ENCODE measurements around the gene SGSM2. TPM values are rescaled to one million over a fixed set of nuclear protein-coding genes. Genes with fewer than 3 reads are reported as not detected.
"Not testable (repeated sequence)": the region's sequence is repeated elsewhere in the genome, so short reads cannot be mapped to it uniquely, and the experiment has no call there.

The SGSM2 gene
- total RNA-seq, 1 experiment from 2014 or later, result 65.6 TPM

DNA sequence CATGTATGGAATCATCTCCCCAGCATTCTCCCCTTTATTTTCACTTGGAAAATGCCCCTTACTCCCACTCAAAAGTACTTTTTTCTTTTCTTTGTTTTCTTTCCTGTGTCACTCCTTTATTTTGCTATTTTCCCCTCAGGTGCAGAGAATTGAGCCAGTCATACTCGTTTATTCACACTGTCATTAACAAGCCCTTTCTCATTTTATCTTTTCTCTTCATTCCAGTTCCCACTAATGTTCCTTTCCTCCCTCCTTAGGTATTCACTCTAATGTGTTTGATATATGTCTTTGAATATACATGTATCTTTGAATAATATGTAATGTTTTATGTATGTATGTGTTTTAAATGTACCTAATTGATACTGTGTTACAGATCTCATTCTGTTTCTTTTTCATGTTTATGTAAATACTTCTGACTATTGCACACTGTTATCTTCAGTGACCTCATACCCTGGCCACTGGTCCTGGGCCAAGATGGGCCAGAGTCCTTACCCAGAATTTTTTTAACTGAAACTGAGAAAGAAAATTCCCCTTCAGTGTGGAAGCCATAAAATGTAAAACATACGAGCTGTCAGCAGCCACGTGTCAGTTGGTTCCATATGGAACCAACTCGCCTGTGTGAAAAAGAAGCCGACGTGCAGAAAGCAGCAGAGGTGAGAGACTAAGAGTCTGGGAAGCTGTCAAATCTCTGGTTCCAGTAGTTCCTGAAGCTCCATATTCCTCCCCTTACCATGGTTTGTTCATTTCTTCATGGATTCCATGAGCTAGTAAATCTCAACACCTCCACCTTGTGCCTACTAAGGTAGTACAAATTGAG is 27.8 kb upstream of the SGSM2 start:
- Mint-ChIP-seq H3K27me3 (ENCODE audit: insufficient read depth, unreplicated experiment) (no peaks in the 10 kb centered on the region), H3K27ac (ENCODE audit: unreplicated experiment) (no peak overlapping the region), H3K9me3 (ENCODE audit: unreplicated experiment) (no peaks in the 10 kb centered on the region), H3K4me1 (ENCODE audit: low read depth, unreplicated experiment) (peaks cover 20% of the 10 kb centered on the region), H3K36me3 (ENCODE audit: insufficient read depth, unreplicated experiment) (peaks cover 8% of the 10 kb centered on the region), H3K4me3 (ENCODE audit: unreplicated experiment) (no peak overlapping the region)
- H3K4me1 ChIP-seq, result no peaks in the 10 kb centered on the region
- H3K9me3 ChIP-seq, result no peaks in the 10 kb centered on the region
- intact Hi-C loops (cut with micrococcal nuclease; ENCODE audit: unreplicated experiment), result no loop called here
- H3K4me3 ChIP-seq (ENCODE audit: low read depth, low read length), result no peak overlapping the region
- no peaks in the 10 kb centered on the region for H3K27me3 ChIP-seq (replicated peaks; ENCODE audit: control insufficient read depth, insufficient read depth, low read length)
- DNase-seq, result no peak
- POLR2A ChIA-PET, result interaction anchor here (0.6 kb wide), 1 partner anchor 11 kb away, joined by 10 read pairs; no protein-coding TSS in a partner anchor
- TF ChIP-seq, protein P1, sequence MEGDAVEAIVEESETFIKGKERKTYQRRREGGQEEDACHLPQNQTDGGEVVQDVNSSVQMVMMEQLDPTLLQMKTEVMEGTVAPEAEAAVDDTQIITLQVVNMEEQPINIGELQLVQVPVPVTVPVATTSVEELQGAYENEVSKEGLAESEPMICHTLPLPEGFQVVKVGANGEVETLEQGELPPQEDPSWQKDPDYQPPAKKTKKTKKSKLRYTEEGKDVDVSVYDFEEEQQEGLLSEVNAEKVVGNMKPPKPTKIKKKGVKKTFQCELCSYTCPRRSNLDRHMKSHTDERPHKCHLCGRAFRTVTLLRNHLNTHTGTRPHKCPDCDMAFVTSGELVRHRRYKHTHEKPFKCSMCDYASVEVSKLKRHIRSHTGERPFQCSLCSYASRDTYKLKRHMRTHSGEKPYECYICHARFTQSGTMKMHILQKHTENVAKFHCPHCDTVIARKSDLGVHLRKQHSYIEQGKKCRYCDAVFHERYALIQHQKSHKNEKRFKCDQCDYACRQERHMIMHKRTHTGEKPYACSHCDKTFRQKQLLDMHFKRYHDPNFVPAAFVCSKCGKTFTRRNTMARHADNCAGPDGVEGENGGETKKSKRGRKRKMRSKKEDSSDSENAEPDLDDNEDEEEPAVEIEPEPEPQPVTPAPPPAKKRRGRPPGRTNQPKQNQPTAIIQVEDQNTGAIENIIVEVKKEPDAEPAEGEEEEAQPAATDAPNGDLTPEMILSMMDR (IDR thresholded peaks at IDR 0.05; ENCODE audit: insufficient read depth in 1 of 2, low read depth in 1 of 2, low read length in 1 of 2, severe bottlenecking in 1 of 2, unreplicated experiment in 1 of 2), result no peak
- H3K36me3 ChIP-seq (ENCODE audit: control insufficient read depth, insufficient read depth, low read length), result no peaks in the 10 kb centered on the region
- CTCF ChIA-PET, result interaction anchor here (0.7 kb wide), 1 partner anchor 228 kb away, joined by 3 read pairs; no protein-coding TSS in a partner anchor
- no TSS peak for BruUV-seq (replicated peaks)

- CTCF ChIA-PET, result no interaction called here
- Histone ChIP-seq H3K36me3 (ENCODE audit: control insufficient read depth, insufficient read depth, low read length) (no peaks in the 10 kb centered on the region), H3K27me3 (replicated peaks; ENCODE audit: control insufficient read depth, insufficient read depth, low read length) (no peaks in the 10 kb centered on the region), H3K4me3 (ENCODE audit: low read depth, low read length) (no peak overlapping the region), H3K9me3 (no peaks in the 10 kb centered on the region), H3K4me1 (no peaks in the 10 kb centered on the region)
- TF ChIP-seq, protein P1 (IDR thresholded peaks at IDR 0.05; ENCODE audit: insufficient read depth in 1 of 2, low read depth in 1 of 2, low read length in 1 of 2, severe bottlenecking in 1 of 2, unreplicated experiment in 1 of 2), result no peak
- Mint-ChIP-seq H3K9me3 (ENCODE audit: unreplicated experiment) (no peaks in the 10 kb centered on the region), H3K4me3 (ENCODE audit: unreplicated experiment) (no peak overlapping the region), H3K4me1 (ENCODE audit: low read depth, unreplicated experiment) (peaks cover 6% of the 10 kb centered on the region), H3K27me3 (ENCODE audit: insufficient read depth, unreplicated experiment) (no peaks in the 10 kb centered on the region), H3K36me3 (ENCODE audit: insufficient read depth, unreplicated experiment) (peaks cover 6% of the 10 kb centered on the region), H3K27ac (ENCODE audit: unreplicated experiment) (no peak overlapping the region)
- BruUV-seq (replicated peaks), result no TSS peak
- POLR2A ChIA-PET, result no interaction called here
- intact Hi-C loops (cut with micrococcal nuclease; ENCODE audit: unreplicated experiment), result no loop called here
- no peak for DNase-seq
Observed at GRCh38 chr17:2312736-2313135, 24.6 kb upstream of the SGSM2 start.

- DNase-seq; H3K4me1 ChIP-seq; H3K36me3 ChIP-seq (ENCODE audit: control insufficient read depth, insufficient read depth, low read length); H3K4me3 Mint-ChIP-seq (ENCODE audit: unreplicated experiment); CTCF ChIA-PET; BruUV-seq (replicated peaks); H3K27me3 ChIP-seq (replicated peaks; ENCODE audit: control insufficient read depth, insufficient read depth, low read length); H3K4me1 Mint-ChIP-seq (ENCODE audit: low read depth, unreplicated experiment); H3K9me3 Mint-ChIP-seq (ENCODE audit: unreplicated experiment); intact Hi-C loops (cut with micrococcal nuclease; ENCODE audit: unreplicated experiment); H3K9me3 ChIP-seq; H3K27ac Mint-ChIP-seq (ENCODE audit: unreplicated experiment); H3K27me3 Mint-ChIP-seq (ENCODE audit: insufficient read depth, unreplicated experiment); H3K4me3 ChIP-seq (ENCODE audit: low read depth, low read length): not testable (repeated sequence)
- peaks cover 34% of the 10 kb centered on the region for H3K36me3 Mint-ChIP-seq (ENCODE audit: insufficient read depth, unreplicated experiment)
- POLR2A ChIA-PET, result interaction anchor here (0.6 to 0.9 kb wide), 3 partner anchors 12 to 13 kb away, joined by 3 to 4 read pairs (median 3); partner anchors contain the start of genes SMG6 and SRR
Observed at GRCh38 chr17:2316916-2317205, 20.4 kb upstream of the SGSM2 start.
